GM18873 (cell line): ENCODE data around the gene PCDHGB6.
"Not testable (repeated sequence)": the region's sequence is repeated elsewhere in the genome, so short reads cannot be mapped to it uniquely, and the experiment has no call there.

ENCODE experiments used
- ATAC-seq: cut with Tn5 transposase; IDR thresholded peaks from one replicate; pipeline ENCODE4 v1.9.1; 2021; ENCODE audit warnings: mild to moderate bottlenecking, moderate library complexity, moderate number of reproducible peaks; ENCODE audit not compliant: unreplicated experiment, low FRiP score

Gene PCDHGB6

GRCh38 chr5:141387557-141388311 is 20.1 kb upstream of the PCDHGB6 start, which contains the start of gene PCDHGB4:
PCDHGB4 (plus strand) TSS chr5:141387698; CDS start chr5:141387885, 187 bp downstream.
- not testable (repeated sequence) for ATAC-seq

- ATAC-seq, result no peak
Observed at GRCh38 chr5:141388661-141389060, 19.2 kb upstream of the PCDHGB6 start.

GRCh38 chr5:141389153-141390042 is 18.4 kb upstream of the PCDHGB6 start:
- ATAC-seq, result no peak

DNA sequence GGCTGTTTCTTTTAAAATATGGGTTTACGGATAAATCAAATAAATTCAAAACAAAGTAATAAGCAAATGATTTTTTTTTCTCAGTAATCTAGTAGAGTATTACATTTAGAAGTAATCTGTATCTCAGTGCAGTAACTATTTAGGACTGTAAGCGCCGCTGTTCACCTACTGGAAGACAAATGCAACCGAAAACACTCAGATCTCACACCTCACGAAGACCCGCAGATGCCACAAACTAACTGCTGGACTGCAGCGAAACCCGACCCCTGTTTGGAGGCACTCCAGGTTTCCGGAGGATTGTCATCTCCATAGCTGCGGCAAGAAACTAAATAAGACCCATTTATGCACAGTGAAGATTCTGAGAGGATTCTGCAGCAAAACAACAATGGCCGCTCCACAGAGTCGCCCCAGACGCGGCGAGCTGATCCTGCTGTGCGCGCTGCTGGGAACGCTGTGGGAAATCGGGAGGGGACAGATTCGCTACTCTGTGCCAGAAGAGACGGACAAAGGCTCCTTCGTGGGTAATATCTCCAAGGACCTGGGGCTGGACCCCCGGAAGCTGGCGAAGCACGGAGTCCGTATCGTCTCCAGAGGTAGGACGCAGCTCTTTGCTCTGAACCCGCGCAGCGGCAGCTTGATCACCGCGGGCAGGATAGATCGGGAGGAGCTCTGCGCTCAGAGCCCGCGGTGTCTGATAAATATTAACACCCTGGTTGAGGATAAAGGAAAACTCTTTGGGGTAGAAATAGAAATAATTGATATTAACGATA is 15.2 kb upstream of the PCDHGB6 start, which contains the start of gene PCDHGA8:
TSS of gene PCDHGA8 (plus strand) at position 205 of the 770 bp plus-strand sequence. CDS start at position 386, 181 bp downstream.
- ATAC-seq, result no peak

DNA sequence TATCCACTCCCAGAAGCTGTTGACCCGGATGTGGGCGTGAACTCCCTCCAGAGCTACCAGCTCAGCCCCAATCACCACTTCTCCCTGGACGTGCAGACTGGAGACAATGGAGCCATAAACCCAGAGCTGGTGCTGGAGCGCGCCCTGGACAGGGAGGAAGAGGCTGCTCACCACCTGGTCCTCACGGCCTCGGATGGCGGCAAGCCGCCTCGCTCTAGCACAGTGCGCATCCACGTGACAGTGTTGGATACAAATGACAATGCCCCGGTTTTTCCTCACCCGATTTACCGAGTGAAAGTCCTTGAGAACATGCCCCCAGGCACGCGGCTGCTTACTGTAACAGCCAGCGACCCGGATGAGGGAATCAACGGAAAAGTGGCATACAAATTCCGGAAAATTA is 14.6 kb upstream of the PCDHGB6 start:
- no peak for ATAC-seq

DNA sequence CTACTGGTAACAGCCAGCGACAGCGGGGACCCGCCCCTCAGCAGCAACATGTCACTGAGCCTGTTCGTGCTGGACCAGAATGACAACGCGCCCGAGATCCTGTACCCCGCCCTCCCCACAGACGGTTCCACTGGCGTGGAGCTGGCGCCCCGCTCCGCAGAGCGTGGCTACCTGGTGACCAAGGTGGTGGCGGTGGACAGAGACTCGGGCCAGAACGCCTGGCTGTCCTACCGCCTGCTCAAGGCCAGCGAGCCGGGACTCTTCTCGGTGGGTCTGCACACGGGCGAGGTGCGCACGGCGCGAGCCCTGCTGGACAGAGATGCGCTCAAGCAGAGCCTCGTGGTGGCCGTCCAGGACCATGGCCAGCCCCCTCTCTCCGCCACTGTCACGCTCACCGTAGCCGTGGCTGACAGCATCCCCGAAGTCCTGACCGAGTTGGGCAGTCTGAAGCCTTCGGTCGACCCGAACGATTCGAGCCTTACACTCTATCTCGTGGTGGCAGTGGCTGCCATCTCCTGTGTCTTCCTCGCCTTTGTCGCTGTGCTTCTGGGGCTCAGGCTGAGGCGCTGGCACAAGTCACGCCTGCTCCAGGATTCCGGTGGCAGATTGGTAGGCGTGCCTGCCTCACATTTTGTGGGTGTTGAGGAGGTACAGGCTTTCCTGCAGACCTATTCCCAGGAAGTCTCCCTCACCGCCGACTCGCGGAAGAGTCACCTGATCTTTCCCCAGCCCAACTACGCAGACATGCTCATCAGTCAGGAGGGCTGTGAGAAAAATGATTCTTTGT is 13.2 kb upstream of the PCDHGB6 start:
- ATAC-seq, result not testable (repeated sequence)

DNA sequence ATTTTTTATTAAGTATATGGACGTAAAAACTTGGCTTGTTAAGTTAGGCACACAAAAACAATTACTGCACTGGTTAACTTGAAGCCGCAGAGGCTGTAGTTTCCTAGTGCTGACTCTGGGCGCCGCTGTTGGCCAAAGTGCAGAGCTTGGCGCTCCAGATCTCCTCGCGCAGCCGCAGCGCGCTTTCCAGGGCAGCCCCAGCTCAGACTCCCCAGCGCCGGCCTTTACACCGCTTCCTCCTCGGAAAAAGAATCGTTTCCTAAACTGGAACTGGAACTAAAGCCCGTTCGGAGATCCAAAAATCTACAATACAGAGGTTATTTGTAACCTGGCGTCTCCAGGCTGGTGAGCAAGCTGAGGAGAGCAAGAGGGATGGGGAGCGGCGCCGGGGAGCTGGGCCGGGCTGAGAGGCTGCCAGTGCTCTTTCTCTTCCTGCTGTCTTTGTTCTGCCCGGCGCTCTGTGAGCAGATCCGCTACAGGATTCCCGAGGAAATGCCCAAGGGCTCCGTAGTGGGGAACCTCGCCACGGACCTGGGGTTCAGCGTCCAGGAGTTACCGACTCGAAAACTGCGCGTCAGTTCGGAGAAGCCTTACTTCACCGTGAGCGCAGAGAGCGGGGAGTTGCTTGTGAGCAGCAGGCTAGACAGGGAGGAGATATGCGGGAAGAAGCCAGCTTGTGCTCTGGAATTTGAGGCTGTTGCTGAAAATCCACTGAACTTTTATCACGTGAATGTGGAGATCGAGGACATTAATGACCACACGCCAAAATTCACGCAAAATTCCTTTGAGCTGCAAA is 9.9 kb upstream of the PCDHGB6 start, which contains the start of gene PCDHGB5:
TSS of gene PCDHGB5 (plus strand) at position 192 of the 796 bp plus-strand sequence. CDS start at position 373, 181 bp downstream.
- not testable (repeated sequence) for ATAC-seq

- no peak for ATAC-seq
Observed at GRCh38 chr5:141398608-141399007, 9.2 kb upstream of the PCDHGB6 start.

DNA sequence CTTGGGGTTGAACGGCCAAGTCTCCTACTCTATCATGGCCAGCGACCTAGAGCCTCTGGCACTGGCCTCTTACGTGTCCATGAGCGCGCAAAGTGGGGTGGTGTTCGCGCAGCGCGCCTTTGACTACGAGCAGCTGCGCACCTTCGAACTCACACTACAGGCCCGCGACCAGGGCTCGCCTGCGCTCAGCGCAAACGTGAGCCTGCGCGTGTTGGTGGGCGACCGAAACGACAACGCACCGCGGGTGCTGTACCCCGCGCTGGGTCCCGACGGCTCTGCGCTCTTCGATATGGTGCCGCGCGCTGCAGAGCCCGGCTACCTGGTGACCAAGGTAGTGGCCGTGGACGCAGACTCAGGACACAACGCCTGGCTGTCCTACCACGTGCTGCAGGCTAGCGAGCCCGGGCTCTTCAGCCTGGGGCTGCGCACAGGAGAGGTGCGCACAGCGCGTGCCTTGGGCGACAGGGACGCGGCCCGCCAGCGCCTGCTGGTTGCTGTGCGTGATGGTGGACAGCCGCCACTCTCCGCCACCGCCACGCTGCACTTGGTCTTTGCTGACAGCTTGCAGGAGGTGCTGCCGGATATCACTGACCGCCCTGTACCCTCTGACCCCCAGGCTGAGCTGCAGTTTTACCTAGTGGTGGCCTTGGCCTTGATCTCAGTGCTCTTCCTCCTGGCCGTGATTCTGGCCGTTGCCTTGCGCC is 8.1 kb upstream of the PCDHGB6 start:
- ATAC-seq, result no peak

DNA sequence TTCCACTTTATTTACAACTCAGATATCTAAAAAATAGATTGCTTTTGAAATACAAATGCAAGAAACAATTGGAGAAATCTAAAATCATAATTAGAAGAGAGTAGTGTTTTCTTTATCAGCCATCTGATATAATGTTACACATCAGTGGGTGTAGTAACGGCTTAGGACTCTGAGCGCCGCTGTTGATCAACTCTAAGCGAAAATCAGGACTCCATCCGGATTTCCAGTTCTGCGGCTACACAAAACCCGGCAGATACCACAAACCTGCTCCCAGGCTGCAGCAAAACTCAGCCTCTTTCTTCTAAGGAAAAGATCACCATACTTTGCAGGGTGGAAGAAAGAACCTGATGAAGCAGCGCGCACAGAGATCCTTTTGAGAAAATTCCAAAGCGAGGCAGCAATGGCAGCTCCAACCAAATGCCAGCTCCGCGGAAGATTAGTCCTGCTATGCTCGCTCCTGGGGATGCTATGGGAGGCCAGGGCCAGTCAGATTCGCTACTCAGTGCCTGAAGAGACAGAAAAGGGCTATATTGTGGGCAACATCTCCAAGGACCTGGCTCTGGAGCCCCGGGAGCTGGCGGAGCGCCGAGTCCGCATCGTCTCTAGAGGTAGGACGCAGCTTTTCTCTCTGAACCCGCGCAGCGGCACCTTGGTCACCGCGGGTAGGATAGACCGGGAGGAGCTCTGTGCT is 5.1 kb upstream of the PCDHGB6 start, which contains the start of gene PCDHGA9:
TSS of gene PCDHGA9 (plus strand) at position 226 of the 691 bp plus-strand sequence. CDS start at position 401, 175 bp downstream.
- ATAC-seq, result no peak

- no peak for ATAC-seq
Observed at GRCh38 chr5:141403387-141403786, 4.4 kb upstream of the PCDHGB6 start.

DNA sequence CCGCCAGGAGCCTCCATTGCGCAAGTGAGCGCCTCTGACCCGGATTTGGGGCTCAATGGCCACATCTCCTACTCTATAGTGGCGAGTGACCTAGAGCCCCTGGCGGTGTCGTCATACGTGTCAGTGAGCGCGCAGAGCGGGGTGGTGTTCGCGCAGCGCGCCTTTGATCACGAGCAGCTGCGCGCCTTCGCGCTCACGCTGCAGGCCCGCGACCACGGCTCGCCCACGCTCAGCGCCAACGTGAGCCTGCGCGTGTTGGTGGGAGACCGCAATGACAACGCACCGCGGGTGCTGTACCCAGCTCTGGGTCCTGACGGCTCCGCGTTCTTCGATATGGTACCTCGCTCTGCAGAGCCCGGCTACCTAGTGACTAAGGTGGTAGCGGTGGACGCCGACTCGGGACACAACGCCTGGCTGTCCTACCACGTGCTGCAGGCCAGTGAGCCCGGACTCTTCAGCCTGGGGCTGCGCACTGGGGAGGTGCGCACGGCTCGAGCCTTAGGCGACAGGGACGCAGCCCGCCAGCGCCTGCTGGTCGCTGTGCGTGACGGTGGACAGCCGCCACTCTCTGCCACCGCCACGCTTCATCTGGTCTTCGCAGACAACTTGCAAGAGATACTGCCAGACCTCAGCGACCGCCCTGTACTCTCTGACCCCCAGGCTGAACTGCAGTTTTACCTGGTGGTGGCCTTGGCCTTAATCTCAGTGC is 1.9 kb downstream of the PCDHGB6 start:
- ATAC-seq, result no peak

DNA sequence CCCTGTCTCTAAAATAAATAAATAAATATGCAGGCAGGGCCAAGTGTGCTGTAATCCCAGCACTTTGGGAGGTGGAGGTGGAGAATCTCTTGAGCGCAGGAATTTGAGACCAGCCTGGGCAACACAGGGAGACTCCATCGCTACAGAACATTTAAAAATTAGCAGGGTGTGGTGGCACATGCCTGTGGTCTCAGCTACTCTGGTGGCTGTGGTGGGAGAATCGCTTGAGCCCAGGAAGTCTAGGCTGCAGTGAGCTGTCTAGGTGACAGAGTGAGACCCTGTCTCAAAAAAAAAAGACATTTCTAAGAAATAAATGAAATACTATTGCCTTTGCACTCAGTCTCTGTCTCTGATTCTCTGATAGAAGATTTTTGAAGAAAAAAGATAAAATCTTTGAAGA is 3.8 kb downstream of the PCDHGB6 start:
- ATAC-seq, result no peak

DNA sequence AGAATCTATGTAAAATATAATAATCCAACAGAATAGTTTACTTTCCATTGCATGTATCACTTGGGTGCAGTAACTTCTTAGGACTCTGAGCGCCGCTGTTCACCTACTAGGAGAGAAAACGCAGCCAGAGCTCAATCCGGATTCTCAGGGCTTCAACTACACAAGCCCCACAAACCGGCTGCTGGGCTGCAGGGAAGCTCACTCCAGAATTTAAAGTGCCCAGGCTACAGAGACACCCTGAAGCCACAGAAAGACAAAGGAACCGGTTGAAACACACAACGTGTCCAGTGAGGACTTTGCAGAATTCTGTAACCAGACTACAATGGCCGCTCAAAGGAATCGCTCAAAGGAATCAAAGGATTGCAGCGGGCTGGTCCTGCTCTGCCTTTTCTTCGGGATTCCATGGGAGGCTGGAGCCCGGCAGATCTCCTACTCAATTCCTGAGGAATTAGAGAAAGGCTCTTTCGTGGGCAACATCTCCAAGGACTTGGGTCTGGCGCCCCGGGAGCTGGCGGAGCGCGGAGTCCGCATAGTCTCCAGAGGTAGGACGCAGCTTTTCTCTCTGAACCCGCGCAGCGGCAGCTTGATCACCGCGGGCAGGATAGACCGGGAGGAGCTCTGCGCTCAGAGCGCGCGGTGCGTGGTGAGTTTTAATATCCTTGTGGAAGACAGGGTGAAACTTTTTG is 5.2 kb downstream of the PCDHGB6 start, which contains the start of gene PCDHGA10:
TSS of gene PCDHGA10 (plus strand) at position 134 of the 686 bp plus-strand sequence. CDS start at position 323, 189 bp downstream.
- peak; percentile 65 for ATAC-seq

GRCh38 chr5:141413540-141414069 is 5.8 kb downstream of the PCDHGB6 start:
- ATAC-seq, result no peak
